Activated CD4-positive, alpha-beta T cell treated with anti-CD3 and anti-CD28 coated beads, Interleukin-2, amount 50 U/mL, for 24 hours (primary cell): Measurements from ENCODE around the gene PID1.
"Not testable (repeated sequence)": the region's sequence is repeated elsewhere in the genome, so short reads cannot be mapped to it uniquely, and the experiment has no call there.

Source experiments
- DNase-seq, 2 donors: peaks; one replicate each; pipeline ENCODE4 v3.0.0-alpha.2; 2020; ENCODE audit warnings: low read depth in 1 of 2, low spot score in 1 of 2

PID1 gene

DNA sequence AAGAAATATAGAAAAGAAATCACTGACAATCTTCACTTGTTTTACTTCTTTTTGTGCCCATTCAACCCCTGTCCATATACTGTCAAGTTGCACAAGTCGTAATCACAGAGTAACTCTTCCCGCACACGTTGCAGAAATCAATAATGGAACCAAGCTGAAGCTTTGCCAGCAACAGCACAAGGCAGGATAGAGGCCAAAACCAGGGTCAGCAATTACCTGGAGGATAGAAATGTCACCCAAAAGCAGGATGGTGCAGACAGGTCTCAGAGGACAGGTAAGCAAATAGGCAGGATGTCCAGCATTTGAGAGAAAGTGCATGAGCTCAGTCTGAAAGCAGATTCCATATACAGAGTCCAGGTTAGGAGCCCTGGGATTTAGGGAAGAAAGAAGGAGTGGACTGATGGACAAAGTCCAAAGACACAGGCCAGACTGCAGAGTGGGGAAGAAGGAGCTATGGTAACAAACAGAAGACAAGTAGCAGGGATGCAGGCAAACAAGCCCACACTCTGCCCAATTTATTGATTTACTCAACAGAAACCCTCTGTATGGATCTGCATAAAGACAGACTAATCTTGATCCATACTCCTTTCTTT is 52.7 kb downstream of the PID1 start:
- DNase-seq: no peak

DNA sequence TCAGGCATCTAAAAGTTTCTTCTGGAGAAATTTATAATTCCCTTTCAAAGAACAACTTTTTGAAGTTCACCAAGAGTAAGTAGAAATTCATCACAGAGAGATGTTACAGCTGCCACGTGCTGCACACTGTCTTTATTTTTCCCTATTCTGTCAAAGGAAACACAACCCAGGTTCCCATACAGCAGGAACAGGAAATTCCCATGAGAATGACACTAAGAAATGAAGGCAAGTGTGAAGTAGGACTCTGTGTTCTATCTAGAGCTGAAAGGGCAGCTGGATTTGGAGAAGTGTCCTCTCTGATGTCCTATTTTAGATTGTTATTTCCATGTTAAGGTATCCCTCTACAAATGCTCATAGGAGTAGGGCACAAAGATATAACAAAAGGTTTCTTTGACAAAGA is 58.8 kb downstream of the PID1 start:
- no peak for DNase-seq

DNA sequence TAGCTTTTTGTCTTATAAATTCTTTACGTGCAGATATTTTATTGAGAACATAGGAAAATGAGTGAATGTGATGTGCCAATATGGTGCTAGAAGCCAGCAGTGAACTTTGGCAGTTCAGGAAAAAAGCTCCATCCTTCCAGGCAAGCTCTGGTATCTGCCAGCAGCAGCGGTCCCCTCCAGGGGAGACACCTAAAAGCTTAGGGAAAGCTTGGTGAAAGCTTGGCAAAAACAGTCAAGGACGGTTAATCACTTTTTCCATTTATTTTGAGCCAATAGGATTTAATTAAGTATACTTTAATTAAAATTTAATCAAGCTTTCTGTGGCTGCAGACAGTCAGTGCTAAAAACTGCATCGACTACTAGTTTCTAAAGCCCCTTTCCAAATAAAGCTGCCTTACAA is 60.4 kb downstream of the PID1 start:
- no peak for DNase-seq

DNA sequence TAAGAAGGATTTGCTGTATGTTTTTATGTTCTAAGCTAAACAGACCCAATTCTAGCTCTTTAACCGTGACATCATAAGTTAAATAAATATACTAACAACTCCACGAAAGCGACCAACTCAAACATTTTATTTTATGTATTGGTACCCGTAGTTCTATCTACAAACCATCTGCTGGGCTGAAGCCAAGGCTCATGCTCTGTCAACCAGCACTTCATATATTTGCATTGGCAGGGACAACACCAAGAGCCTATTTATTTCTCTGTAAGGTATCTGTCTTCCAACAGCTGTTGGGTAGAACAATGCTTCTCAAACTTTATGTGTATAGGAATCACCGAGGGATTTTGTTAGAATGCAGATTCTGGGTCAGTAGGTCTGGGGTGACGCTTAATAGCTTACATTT is 64.5 kb downstream of the PID1 start:
- DNase-seq: no peak

DNA sequence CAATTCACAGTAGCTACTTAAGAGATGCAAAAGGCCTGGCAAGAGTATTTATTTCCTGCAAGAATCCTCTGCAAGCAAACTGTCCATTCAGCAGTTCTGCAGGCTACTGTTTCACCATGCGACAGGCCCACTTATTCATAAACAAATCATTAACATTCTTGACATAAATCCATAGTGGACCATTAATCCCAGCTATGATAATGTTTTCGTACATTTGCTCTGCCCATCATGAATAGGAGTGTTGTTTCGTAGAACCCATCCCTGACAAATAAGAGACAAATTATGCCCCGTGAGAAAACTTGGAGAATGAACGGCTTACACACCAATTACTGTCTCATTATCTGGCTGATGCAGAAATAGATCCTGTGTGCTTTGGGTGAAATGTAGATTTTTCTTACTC is 65.4 kb downstream of the PID1 start:
- no peak for DNase-seq

DNA sequence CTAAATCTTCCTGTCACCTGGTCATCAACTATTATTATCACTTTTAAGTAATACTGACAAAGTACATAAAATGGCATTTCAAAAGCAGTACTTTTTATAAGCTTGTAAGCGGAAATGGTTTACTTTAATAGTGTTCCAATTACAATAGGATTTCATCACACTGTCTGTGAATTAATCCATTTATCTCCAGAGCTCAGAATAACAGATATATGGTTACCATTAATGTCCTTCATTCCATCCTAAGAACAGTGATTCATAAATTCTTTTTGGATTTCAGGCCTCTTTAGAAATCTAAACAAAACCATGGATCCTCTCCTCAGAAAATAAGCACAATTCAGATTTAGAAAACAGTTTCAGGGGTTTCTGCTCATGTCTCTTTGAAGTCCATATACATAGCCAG is 68.4 kb downstream of the PID1 start:
- no peak for DNase-seq

DNA sequence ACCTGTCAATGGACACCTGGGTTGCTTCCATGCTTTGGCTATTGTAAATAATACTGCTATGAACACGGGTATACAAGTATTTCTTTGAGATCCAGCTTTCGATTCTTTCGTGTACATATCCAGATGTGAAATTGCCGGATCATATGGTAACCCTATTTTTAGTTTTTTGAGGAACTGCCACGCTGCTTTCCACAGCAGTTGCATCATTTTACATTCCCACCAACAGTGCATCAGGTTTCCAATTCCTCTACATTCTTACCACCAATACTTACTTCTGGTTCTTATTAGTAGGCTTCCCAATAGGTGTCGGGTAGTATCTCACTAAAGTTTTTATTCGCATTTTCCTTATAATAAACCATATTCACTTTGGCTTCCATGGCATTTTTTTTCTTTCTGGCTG is 69.6 kb downstream of the PID1 start:
- no peak for DNase-seq

DNA sequence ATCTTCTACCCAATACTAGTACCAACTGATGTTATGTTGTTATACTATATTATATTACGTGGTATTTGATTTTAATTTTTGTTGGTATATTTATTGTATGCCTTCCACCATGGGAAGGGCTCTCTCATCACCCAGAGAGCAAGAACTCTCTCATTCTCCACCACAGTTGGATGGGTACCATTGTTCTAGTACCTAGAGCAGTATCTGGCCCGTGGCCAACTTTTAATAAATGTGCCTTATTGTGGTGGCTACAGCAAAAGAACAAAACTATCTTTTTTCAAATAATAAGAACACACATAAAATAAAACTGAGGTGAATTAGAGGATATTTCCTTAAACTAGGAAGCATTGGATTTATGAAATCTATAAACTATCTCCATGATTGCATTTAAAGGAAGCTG is 71.8 kb downstream of the PID1 start:
- no peak for DNase-seq

DNA sequence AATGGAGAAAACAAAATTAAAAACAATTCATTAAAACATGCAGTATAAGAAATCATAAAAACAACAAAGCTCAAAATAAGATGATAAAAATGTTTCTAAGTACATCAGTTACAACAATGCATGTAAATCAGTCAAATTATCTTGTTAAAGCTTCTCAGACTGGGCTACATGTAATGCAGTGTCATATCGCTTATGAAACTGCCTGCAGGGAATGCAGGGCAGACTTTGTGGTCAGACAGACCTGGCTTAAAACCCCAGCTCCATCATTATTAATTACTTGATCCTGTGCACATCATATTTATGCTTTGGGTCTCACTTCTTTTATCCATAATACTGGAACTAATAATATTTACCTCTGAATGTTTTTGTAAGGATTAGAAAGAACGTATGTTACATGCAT is 74.6 kb downstream of the PID1 start:
- DNase-seq: no peak

DNA sequence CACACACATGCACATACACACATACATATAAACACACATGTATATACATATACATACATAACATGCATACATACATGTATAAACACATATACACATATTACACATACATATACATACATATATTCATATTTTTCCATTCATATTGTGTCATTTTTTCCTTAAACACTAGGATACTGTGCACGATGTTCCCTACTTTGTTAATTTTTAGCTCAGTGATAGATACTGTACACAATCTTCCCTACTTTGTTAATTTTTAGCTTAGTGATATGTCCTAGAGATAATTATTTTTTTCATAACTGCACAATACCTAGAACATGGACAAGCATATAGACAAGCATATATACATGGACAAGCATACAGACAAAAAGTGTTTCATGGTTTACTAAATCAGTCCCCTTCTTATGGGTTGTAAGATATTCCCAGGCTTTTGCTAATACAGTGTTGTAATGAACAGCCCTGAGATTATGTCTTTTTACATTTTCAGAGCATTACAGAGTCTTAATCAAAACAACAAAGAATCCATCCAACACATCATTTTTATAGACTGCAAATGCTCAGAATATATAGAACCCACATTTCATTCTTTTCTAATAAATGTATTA is 75.6 kb downstream of the PID1 start:
- no peak for DNase-seq

DNA sequence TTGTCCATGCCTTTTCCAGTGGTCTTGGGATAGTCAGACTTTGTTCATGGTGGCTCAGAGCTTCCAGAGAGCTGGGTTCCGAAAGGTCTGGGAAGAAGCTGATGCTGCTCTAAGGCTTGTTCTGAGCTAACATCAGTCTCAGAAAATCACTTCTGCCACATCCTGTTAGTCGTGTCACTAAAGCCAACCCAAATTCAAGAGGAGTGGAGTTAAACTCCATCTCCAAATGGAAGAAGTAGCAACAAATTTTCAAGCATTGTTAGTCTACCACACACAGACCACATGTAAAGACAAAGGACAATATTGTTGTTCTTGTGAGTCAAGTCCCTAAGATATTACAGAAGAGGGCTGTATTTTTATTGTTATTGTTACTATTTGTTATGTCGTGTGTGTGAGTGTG is 77.8 kb downstream of the PID1 start:
- DNase-seq: no peak

DNA sequence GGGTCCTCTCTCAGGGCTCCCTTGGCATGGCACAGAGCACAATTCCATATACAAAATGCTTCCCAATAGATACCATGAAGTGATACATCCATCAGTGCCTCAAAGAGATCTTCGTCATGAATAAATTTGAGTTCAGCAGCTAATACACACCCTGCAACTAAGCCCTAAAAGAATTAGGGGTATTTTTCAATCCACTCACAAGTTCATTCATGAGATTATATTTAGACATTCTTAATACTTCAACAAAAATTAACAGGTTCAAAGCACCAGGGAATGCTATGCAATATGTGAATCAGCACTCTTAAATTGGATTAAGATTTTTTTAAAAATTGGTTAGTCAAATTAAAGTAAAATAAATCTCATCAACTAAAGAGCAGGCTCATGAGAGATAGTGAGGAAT is 79.7 kb downstream of the PID1 start:
- no peak for DNase-seq

DNA sequence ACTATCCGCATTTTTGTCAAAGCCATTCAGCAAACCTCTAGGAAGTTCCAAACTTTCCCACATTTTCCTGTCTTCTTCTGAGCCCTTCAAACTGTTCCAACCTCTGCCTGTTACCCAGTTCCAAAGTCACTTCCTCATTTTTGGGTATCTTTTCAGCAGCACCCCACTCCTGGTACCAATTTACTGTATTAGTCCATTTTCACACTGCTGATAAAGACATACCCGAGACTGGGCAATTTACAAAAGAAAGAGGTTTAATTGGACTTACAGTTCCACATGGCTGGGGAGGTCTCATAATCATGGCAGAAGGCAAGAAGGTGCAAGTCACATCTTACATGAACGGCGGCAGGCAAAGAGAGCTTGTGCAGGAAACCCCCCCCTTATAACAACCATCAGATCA is 84.0 kb downstream of the PID1 start:
- not testable (repeated sequence) for DNase-seq

DNA sequence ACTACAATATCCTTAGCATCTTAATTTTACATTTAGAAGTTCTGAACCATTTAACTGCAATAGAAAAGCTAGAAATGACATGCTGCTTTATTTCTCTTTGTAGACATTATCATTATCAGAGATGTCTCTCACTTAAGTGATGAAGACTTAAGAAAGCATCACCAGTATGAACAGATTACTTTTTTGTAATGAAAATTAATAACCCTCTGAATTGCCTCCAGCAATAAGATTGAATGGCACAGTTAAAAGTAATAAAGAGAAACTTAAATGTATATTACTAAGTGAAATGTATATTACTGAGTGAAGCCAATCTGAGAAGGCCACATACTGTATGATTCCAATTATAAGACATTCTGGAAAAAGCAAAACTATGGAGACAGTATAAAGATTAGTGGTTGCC is 89.4 kb downstream of the PID1 start:
- DNase-seq: no peak

DNA sequence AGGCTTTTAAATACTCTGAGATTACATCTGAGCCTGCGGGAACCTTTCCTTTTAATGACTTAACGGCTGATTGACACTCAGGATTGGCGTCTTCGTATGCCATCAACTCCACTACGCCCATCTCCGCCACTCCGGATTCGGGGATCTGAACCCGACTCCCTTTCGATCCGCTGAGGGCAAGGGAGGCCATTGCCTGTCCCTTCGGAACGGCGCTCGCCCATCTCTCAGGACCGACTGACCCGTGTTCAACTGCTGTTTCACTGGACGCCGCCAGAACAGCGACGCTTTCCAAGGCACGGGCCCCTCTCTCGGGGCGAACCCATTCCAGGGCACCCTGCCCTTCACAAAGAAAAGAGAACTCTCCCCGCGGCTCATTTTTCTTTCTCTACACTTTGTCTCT is 90.4 kb downstream of the PID1 start:
- DNase-seq: no peak

DNA sequence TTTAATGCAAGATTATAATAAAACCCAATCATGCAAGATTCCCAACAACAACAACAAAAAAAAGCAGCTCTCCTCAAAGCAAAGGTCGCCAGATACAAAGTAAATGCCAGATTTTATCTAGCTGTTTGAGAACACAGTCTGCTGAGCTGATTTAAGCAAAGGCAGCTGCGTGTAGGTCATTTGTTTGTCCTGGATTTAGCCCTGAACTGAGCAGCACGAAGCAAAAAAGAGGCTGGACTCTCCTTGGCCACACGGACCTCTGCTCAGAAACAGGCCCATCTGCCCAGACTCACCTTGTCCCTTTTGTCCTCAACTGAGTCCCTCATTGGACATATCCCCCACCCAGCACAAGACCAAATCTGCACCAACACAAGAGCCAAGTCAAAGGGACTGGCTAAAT is 91.5 kb downstream of the PID1 start:
- no peak for DNase-seq

DNA sequence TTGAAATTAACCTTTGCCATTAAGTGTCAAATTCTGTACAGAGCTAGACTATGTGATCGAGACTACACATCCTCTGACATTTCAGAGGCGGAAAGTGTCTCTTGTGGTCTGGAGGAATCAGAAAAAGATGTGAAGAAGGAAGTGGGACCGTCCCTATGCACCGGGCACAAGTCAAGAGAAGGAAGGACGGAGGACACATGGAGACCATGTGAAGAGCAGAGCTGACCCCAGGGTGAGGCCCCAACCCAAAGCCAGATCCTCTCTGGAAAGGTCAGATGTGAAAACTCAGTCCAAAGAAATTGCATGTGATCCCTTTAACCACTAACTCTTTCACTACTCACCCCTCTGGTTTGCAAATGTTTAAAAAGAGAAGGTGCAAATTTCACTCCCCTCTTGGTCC is 92.4 kb downstream of the PID1 start:
- DNase-seq: no peak

DNA sequence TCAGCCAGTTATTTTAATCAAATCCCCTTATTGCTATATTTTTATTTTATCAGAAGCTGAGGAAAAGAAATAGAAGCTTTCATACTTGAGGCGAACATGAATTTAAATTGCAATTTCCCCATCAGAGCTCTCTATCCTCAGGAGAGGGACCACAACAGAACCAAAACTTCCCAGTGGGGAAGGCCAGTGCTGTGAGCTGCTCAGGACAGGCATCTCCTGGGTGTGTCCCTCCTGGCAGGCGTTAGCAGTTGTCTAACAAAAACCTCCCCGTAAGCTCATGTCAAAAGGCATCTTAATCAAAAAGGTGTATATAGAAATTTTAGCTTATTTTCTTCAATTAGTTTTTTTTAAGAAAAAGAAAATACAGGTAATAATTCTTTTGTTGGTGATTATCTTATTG is 93.0 kb downstream of the PID1 start:
- no peak for DNase-seq

DNA sequence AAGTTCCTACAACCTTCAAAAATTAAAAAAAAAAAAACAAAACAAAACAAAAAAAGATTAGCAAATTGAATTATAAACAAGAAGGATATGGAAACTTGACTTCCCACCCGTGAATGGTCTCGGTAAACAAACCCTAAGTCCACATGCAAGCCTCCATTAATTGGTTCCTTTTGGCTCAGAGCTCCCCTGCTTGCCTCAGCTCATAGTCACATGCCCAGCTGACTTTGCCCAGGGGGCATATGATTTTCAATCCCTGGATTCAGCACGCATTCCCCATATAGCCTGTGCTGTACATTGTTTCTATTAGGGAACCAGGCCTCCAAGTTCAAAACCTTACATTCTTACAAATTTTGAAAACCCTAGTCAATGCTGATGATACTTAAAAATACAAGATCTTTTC is 95.0 kb downstream of the PID1 start:
- no peak for DNase-seq

DNA sequence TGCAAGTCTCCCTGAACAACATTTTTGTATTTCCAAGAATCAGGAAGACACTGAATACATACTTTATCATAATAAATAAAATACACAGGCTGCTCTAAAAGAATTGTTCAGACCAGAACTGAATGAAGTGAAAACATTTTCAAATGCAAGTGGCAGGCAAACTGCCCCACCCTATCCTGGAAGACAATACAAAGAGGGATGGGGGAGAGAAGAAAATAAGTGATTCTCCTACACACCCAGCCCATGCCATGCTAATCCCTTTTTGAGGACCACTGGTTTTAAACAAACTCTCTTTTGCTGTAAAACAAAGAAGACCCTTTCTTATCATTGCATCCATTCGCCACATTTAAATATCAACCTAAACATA is 95.6 kb downstream of the PID1 start:
- no peak for DNase-seq

DNA sequence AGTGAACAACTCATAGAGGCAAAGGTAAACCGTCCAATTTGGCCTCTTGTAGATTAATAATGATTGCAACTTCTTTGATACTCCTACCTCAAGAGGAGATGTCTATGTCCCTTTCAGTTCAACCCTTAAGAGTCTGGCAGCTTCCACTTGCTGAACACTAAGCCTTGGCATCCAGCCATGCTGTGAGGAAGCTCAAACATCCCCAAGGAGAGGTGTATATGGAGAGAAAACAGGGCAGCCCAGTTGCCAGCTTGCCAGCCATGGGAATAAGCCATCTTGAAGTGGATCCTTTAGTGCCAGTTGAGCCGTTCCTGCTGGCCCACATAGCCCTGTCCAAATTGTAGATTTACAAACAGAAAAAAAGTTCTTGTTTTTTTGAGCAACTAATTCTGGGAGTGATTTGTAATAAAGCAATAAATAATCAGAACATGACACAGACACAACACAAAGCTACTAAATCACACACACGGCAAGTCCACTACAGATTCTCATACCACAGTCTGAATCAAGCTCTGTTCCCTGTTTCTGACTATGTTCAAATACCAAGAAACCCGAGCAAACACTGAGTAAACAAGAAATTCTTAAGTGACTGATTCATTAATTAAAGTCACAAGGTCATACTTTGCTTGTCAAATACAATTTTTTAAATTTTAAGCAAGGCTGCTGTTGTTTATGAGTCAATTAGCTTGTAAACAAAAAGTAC is 96.1 kb downstream of the PID1 start:
- no peak for DNase-seq

DNA sequence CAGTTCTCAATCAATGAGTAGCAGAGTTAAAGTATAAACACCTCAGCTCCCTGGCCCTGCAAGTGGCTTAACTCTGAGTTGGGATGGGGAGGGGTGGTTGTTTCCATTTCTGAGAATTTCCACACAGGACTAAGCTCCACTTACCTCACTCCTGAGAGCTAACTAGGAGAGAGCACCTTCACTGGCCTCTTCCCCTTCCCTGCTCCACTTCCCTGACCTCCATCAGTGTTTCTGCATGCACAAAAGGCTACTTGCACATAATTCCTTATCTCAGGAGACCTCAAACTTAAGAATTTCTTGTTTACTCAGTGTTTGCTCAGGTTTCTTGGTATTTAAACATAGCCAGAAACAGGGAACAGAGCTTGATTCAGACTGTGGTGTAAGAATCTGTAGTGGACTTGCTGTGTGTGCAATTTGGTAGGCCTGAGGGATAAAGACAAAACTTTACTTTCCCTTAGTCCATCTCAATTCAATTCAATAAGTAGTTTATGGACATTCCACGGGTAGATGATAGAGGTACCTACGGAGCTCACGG is 97.2 kb downstream of the PID1 start:
- DNase-seq: no peak

DNA sequence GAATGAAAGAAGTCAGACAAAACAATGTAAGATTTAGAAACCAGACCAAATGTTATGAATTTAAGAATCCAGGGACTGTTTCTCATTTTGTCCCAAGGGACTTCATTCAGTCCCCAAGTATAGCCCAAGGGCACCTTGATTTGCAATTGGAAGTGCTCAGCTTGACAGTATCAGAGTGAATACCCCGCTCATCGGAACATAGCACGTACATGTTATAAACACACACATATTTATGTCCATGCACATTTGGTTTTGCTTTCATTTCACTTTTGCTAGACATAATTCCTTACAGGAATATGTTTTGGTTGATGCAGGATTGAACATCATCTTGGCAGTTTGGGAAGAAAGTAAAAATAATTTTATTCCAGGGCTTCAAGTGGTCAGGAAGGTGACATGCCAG is 100.2 kb downstream of the PID1 start:
- no peak for DNase-seq
